Endothelial cell of umbilical vein (primary cell): Measurements from ENCODE around the gene LCMT2.

ENCODE experiments used
- JUN ChIP-seq: IDR thresholded peaks from 2 replicates; pipeline ENCODE4 v1.6.1; 2011; ENCODE audit warnings: borderline replicate concordance, low read depth; ENCODE audit not compliant: insufficient read length, insufficient read depth
- POLR2A ChIP-seq: IDR thresholded peaks from 2 replicates; pipeline ENCODE4 v1.6.1; 2012; ENCODE audit warnings: low read depth, mild to moderate bottlenecking, control low read depth, low read length
- TF ChIP-seq, protein P1 (sequence below), 2 donors: IDR thresholded peaks; 1 replicate in 1 of 2; 2 replicates in 1 of 2; pipeline ENCODE4 v1.5.1; 2011; ENCODE audit warnings: low read length in 2 of 2, mild to moderate bottlenecking in 2 of 2, moderate library complexity in 2 of 2, control low read depth in 1 of 2, inconsistent platforms in 1 of 2, low read depth in 1 of 2; ENCODE audit not compliant: insufficient read depth in 1 of 2; ENCODE audit errors: extremely low read depth in 1 of 2

DNA sequence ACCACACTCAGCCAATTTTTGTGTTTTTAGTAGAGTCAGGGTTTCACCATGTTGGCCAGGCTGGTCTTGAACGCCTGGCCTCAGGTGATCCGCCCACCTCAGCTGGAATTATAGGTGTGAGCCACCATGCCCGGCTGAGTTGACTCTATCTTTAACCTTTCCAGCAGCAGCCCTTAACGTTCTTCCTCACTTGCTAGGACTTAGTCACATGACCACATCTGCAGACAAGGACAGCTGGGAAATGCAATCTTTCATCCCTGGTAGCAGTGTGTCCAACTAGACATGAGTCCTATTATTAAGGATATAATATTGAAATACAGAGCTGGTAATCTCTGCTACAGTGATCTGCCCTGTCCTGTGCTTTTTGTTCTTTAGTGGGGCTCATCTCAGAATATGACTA is 18.0 kb downstream of the LCMT2 start:
- TF ChIP-seq POLR2A (no peak), JUN (no peak)
- TF ChIP-seq, protein P1, sequence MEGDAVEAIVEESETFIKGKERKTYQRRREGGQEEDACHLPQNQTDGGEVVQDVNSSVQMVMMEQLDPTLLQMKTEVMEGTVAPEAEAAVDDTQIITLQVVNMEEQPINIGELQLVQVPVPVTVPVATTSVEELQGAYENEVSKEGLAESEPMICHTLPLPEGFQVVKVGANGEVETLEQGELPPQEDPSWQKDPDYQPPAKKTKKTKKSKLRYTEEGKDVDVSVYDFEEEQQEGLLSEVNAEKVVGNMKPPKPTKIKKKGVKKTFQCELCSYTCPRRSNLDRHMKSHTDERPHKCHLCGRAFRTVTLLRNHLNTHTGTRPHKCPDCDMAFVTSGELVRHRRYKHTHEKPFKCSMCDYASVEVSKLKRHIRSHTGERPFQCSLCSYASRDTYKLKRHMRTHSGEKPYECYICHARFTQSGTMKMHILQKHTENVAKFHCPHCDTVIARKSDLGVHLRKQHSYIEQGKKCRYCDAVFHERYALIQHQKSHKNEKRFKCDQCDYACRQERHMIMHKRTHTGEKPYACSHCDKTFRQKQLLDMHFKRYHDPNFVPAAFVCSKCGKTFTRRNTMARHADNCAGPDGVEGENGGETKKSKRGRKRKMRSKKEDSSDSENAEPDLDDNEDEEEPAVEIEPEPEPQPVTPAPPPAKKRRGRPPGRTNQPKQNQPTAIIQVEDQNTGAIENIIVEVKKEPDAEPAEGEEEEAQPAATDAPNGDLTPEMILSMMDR (IDR thresholded peaks at IDR 0.05; ENCODE audit: extremely low read depth in 1 of 2, insufficient read depth in 1 of 2, low read depth in 1 of 2, low read length in 2 of 2) = no peak
